ENCODE data around the gene USF1.

USF1 gene

GRCh38 chr1:161045736-161046604 is at the start of gene USF1:
Gene USF1, minus strand, starts transcription at chr1:161045977. Its CDS starts 2,702 bp downstream, at chr1:161043275.
- DNase-seq, result peak; percentile 88

- DNase-seq, result no peak
Observed at GRCh38 chr1:161095230-161095629, 49.5 kb upstream of the USF1 start.

- DNase-seq, result no peak
Observed at GRCh38 chr1:161094481-161094880, 48.7 kb upstream of the USF1 start.

GRCh38 chr1:161092621-161093028 is 46.8 kb upstream of the USF1 start:
- DNase-seq, result no peak

GRCh38 chr1:161091796-161092507 is 46.2 kb upstream of the USF1 start:
- DNase-seq, result no peak

- no peak for DNase-seq
Observed at GRCh38 chr1:161091093-161091492, 45.3 kb upstream of the USF1 start.

- DNase-seq, result no peak
Observed at GRCh38 chr1:161090617-161091016, 44.8 kb upstream of the USF1 start.

- DNase-seq, result no peak
Observed at GRCh38 chr1:161089938-161090337, 44.2 kb upstream of the USF1 start.

GRCh38 chr1:161089251-161089924 is 43.6 kb upstream of the USF1 start, which contains the start of gene NECTIN4:
Gene NECTIN4, minus strand, starts transcription at chr1:161089558. Its CDS starts 262 bp downstream, at chr1:161089296.
- DNase-seq, result no peak

- DNase-seq, result no peak
Observed at GRCh38 chr1:161088587-161089110, 42.9 kb upstream of the USF1 start.

- DNase-seq, result no peak
Observed at GRCh38 chr1:161086457-161086856, 40.7 kb upstream of the USF1 start.

- no peak for DNase-seq
Observed at GRCh38 chr1:161085165-161085564, 39.4 kb upstream of the USF1 start.

- DNase-seq, result no peak
Observed at GRCh38 chr1:161084597-161084988, 38.8 kb upstream of the USF1 start.

- no peak for DNase-seq
Observed at GRCh38 chr1:161083748-161084596, 38.2 kb upstream of the USF1 start.

- no peak for DNase-seq
Observed at GRCh38 chr1:161082996-161083747, 37.4 kb upstream of the USF1 start.

GRCh38 chr1:161082483-161082882 is 36.7 kb upstream of the USF1 start:
- DNase-seq, result no peak

- DNase-seq, result no peak
Observed at GRCh38 chr1:161081519-161081918, 35.7 kb upstream of the USF1 start.

GRCh38 chr1:161080441-161081405 is 34.9 kb upstream of the USF1 start:
- no peak for DNase-seq

GRCh38 chr1:161079436-161080110 is 33.8 kb upstream of the USF1 start:
- no peak for DNase-seq

GRCh38 chr1:161077426-161077825 is 31.6 kb upstream of the USF1 start:
- no peak for DNase-seq
